ENCODE measurements around the gene SH2D2A.
A peak's percentile ranks its signal among the peaks of the same experiment; 100 is the strongest.

Gene SH2D2A

DNA sequence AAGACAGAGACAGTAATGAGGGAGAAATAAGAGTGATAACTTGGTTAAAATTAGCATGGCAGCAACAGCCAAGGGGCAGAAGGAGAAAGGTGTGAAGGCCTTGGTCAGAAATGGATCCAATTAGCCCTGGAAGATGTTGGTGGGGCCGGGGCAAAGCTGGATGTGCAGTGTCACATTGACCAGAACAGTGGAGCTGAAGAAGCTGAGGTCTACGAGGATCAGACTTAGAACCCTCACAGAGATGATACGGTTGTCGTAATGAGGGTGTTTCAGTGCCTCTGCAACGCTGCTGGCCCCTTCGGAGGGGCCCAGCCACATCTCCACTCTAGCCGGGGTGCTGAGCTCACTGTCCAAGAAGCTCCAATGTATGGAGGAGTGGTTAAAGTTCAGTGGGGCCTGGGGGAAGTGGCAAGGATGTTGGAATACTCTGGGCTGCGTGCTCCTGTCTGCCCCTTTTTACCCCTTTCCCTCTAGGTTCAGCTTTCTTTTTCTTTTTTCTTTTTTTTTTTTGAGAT lies 14.2 kb downstream of the SH2D2A start:
- DNase-seq, result no peak

DNA sequence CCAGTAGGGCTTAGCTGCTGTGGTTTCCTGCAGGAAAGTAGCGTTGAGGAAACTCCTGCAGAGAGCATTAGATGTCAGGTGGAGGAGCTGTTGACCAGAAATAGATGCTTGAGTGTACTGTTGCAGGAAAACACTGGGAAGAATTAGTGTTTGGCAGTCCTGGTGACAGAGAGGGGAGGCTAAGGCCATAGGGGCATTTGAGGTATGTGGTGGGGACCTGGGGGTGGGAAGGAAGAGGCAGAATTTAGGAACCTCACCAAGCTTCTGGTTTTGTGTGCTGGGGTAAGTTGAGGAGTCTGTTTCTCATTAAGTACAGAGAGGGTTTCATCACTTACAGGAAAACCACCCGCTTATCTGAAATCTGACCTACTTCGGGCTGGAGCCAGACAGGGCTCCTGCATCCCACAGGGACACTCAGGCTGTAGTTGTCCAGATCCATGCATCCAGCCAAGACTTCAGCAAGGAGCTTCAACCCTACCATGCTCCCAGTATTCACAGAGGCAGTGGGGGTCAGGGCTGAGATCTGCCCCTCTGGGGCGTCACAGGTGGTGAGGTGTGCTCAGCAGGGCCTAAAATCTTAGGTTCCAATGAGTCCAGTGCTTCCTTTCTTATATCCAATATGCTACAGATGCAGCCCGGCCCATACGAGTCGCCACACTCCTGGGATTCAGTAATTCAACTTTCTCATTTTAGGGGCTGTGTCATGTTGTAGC lies 15.1 kb downstream of the SH2D2A start:
- no peak for DNase-seq

DNA sequence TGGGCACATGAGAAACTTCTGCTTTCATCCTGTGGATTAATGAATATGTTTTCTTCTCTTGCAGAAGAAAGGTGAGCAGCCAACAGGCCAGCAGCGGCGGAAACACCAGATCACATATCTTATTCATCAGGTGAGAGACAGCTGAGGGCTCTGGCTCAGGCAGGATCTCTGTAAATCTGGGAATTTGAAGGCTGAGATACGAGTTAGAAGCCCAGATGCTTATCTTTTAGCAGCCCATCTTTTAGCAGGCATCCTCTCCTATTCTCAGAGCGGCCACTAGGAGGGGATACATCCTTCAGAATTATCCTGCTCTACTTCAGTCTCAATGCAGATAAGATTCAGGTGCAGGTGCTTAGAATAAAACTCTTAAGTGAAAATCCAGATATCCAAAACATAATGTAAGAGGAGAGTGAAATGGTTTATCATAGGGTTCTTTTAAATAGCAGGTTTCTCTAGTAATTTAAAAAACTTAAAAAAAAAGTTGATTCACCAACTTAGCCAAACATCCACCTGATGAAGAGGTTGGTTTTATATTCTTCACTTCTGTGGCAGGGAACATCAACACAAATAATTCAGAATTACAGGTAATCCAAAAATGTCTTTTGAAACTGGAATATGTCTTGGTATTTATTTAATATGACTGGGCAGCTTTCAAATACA lies 19.3 kb downstream of the SH2D2A start:
- DNase-seq, result peak in 1 of 2 experiments; percentile 39

DNA sequence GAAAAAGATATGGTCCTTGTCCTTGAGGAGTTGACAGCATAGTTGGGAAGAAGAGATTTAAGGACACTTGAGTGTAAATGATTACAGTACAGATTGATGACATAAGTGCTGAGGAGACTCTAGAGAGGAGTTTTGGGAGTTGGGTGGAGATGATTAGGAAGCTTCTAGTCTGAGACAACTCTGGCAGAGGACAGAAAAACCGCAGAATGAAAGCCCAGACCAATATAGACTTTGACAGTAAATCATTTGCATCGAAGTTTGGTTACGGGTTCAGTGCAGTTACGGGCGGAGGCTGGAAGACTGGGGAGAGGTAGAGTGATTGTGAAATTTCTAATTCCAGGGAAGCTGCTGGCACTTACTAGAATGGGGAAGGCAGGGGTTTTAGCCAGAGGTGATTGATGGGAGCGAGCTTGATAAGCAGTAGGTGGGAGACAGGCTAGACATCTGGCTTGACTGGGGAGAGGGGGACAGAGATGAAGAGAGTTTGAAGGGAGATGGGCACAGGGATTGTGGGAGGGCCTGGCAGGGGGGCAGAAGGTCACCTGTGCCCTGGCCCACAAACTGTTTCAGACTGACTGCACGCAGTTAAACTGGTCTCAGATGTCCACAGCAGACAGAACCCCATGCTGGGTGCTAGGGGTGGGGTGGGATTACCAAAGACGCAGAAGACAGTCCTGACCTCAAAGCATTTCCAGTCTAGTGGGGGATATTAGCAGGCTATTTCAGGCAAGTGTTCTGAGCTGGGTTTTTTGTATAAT lies 20.1 kb downstream of the SH2D2A start:
- DNase-seq, result no peak

DNA sequence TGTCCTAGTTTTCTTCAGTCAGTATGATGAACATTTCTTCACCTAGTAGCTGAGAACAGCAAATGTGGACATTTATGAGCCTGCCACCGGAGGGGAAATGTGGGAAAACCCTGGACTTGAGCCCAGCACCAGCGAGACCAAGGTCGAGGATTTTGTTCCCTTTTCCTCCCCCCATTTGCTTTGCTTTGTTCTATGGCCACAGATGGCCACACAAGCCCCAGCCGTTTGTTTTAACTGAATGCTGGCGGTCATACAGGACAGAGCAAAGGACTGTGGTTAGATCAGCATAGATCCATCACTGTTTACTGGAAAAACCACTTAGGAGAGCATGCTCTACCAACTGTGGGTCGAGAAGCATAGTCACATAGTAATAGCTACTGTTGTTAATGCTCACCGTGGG lies 20.9 kb downstream of the SH2D2A start:
- no peak for DNase-seq

DNA sequence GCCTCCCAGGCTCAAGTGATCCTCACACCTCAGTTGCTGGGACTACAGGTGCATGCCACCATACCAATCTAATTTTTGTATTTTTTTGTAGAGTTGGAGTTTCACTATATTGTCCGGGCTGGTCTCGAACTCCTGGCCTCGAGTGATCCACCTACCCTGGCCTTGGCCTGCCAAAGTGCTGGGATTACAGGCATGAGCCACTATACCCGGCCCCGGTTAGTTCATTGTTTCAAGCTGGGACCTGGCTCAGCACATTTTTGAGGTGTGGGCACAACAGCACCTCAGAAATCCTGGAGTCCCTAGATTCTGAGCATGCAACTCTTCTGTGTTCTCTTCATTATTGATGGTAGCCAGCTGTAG lies 21.3 kb downstream of the SH2D2A start:
- DNase-seq, result no peak

DNA sequence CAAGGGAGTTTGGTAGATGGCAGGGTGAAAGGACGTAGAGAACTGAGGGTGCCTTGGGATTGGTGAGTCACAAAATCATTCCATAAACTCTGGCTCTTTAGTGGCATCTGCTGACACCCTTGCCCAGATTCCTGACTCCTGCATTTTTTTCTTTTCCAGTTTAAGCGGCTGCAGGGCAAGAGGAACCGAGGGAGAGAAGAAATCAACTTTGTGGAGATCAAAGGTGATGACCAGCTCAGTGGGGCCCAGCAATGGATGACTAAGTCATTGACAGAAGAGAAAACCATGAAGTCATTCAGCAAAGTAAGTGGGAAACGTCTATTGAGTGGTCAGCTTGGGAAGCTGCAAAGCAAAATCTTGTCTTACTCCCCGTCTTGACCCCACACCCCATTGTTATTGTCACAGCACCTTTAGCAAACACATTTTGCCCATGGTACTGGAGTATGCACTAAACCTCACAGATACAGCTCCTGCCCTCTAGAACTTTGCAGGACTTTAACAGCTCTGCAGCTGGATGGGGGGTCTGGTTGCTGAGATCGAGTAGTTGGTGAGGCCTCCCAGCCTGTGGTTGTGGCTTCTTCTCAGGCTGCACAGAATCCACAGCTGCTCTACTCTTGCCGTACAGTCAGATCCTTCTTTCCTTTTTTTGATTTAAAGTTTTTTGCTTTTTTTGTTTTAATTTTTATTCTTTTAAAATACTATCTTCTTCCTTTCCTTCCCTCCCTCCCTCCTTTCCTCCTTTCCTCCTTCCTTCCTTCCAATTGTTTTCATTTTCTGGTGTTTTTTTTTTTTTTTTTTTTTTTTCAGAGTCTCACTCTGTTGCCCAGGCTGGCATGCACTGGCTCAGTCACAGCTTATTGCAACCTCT lies 21.9 kb downstream of the SH2D2A start:
- DNase-seq, result no peak

DNA sequence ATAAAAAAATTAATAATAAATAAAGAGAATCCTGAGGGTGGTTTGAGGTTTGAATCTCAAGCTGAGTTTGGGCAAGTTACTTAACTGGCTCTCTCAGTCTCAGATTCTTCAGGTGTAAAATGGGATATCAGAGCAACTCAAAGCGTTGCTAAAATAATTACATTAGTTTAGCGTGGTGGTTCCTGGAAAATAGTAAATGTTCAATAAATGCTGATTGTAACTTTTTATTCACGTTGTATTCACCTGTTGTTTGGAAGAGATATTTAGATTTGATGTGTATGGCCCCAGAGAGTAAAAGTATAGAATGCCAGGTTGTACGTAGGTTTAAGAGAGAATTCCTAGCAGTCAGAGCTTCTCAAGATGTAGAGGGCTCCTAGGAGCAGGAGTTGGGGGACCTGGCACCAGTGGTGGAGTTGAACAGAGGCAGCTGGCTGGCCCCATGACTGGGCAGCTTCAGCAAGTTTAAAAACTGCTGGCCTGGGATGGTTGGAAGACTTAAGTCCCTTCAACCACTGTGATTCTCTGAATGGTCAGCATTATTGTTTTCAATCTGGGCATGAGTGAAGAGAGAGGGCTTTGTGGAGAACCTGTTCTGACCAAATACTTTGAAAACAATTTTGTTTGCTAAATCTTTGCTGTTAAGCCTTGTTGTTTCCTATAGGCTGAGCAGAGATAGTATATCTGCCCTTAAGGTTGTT lies 26.9 kb downstream of the SH2D2A start:
- no peak for DNase-seq

DNA sequence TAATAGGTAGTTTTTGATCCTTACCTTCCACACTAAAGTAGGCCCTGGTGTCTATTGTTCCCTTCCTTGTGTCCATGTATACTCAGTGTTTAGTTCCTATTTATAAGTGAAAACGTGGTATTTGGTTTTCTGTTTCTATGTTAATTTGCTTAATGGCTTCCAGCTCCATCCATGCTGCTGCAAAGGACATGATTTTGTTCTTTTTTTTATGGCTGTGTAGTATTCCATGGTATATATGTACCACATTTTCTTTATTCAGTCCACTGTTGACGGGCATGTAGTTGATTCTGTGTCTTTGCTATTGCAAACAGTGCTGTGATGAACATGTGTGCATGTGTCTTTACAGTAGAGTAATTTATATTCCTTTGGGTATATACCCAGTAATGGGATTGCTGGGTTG lies 28.5 kb downstream of the SH2D2A start:
- no peak for DNase-seq

DNA sequence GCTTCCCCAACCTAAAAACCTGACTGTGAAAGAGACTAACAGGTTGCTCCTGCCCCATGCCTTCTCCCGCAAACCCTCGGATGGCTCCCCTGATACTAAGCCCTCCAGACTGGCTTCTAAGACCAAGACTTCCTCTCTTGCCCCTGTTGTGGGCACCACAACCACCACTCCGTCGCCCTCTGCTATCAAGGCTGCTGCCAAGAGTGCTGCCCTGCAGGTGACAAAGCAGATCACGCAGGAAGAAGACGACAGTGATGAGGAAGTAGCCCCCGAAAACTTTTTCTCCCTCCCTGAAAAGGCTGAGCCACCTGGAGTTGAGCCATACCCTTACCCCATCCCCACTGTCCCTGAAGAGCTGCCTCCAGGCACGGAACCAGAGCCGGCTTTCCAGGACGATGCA lies 30.0 kb downstream of the SH2D2A start:
- no peak for DNase-seq

DNA sequence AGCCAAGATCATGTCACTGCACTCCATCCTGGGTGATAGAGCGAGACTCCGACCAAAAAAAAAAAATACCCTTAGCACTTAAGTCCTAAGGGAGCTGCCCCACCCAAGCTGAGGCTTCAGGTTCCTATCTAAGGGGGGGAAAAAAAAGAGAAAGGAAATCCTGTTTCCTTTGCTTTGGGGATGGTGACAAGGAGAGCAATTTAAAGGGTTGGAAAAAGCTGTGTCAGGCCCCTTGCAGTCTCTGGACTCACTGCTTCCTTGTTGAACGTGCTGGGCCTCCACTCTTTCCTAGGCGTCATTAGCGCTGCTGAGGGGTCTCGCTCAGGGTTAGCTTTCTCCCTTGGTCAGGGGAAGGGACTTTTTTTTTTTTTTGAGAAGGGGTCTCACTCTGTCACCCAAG lies 31.2 kb downstream of the SH2D2A start:
- no peak for DNase-seq

DNA sequence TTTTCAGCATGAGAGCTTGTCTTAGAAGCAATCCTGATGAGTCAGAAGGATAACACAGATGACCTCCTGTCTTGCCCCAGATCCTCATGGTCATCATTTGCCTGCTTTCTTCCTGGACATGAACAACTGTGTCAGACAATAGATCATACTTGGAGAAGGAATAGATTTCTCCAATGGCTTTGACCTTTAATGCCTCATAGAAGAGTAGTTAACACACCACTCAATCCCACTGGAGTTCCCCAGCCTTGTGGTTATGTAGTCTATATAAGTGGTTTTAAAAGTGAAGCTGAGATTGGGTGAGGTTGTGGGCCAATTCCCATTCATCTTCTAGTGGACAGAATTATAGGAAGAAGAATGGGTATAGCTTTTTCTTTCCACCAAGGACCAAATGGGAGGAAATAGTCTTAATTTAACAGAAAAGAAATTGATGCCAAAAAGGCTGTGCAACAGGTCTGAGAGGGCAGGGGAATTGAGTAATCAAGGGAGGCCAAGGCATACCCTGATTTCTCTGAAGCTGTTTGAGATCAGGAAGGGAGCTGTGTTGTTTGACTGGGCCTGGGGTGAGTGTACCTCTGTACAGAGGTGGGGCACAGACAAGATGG lies 35.0 kb downstream of the SH2D2A start:
- DNase-seq, result no peak

DNA sequence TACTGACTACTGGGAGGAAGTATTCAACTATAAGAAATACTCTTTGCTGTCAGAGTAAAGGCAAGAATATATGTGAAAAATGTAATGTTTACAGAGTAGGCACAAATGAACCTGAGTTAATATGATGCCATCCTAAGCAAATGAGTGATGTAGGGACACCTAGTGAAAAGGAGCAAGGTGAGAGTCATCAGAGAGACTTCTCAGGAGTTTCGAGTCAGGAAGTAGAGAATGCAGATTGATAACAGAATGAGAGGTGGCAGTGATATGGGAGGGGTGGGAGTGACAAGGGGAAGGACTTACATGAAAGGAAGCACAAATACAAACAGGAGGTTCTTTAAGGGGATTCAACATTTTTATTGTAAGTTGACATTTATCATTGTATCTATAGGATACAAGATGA lies 39.1 kb downstream of the SH2D2A start:
- DNase-seq, result no peak

DNA sequence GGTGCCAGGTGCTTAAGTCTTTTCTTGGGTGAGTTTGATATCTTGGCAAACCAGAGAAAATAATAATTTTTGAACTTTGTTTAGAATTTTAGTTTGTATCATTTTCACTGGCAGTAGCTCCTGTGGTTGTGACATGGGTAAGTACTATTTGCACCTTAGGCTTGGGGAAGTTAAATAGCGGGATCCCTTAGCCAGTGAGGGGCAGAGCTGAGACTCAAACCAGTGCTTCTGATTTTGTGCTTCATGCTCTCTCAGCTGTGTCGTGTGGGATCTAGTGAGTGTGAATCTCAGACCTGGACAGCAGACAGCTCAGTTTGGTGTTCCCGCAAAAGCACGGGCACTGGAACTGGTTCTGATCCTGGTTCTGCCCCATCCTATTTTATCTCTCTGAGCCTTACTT lies 39.7 kb downstream of the SH2D2A start:
- no peak for DNase-seq

DNA sequence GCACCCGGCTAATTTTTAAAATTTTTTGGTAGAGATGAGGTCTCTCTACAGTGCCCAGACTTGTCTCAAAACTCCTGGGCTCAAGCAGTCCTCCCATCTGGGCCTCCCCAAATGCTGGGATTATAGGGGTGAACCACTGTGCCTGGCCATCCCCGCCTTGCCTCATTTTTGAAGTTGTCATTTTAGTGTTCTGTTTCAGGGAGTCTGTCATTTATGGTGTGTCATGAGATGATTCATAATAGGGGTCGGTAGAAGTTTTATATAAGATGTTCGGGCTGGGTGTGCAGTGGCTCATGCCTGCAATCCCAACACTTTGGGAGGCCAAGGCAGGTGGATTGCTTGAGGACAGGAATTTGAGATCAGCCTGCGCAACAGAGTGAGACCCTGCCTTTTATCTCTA lies 40.8 kb downstream of the SH2D2A start:
- DNase-seq, result no peak

DNA sequence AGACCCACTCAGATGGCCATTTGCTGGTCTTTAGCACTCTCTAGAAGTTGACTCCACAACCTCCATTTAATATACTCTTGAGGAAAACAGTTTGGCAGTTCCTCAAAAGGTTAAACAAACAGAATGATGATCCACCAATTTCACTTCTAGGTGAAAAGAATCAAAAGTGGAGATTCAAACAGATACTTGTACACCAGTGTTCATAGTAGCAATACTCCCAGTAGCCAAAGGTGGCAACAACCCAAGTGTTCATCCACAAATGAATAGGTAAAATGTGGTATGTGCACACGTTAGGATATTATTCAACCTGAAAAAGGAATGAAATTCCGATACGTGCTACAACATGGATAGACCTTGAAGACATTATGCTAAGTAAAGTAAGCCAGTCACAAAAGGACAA lies 43.0 kb downstream of the SH2D2A start:
- DNase-seq, result no peak

DNA sequence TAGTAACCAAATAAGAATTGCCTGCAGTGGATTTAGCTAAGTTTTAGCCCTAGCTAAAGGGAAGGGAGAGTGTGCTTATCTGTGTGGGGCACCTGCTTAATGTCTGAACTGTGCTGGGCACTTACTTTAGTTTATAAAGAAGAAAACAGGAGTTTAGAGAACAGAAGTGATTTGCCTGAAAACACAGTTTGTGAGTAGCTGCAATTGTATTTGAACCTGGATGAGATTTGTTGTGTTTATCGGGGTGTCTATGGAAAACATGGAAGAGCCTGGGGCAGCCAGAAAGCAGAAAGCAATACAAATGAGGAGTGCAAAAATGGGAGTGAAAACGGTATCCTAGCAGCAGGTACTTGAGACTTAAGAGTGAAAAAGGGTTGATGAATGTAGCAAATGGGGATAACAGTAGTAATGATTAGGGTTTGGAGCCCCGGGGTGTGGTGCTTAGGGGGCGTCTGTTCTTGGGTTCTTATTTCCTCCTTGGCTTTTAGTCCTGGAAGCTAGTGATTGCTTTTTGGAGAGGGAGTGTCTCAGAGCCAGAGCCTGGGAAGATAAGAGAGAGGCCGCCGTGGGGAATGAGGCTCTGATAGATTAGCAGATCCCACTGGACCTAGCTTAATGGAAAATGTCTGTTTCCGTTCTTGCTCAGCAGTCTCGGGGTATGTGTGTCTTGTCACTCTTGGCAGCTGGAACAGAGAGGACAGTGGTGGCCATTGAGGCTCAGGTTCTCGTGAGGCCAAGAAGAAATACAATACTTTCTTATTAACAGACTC lies 43.7 kb downstream of the SH2D2A start:
- no peak for DNase-seq

DNA sequence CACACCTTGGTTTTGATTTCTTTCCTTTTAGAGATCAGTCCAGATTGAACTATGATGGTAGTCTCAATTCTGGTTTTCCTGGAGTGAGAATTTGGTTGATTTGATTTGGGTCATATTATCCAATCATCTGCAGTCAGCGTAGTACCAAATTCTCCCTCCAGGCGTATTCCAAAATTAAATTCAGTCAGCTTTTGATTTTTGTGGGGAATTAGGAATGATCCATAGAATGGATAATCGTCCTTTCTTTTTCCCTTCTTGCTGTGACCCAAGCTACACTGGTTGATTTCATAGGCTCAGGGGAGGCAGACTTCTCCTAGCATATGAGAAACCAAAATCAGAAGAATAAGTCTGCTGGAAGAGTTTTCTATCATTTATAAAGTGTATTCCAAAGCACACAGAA lies 44.4 kb downstream of the SH2D2A start:
- DNase-seq, result no peak

DNA sequence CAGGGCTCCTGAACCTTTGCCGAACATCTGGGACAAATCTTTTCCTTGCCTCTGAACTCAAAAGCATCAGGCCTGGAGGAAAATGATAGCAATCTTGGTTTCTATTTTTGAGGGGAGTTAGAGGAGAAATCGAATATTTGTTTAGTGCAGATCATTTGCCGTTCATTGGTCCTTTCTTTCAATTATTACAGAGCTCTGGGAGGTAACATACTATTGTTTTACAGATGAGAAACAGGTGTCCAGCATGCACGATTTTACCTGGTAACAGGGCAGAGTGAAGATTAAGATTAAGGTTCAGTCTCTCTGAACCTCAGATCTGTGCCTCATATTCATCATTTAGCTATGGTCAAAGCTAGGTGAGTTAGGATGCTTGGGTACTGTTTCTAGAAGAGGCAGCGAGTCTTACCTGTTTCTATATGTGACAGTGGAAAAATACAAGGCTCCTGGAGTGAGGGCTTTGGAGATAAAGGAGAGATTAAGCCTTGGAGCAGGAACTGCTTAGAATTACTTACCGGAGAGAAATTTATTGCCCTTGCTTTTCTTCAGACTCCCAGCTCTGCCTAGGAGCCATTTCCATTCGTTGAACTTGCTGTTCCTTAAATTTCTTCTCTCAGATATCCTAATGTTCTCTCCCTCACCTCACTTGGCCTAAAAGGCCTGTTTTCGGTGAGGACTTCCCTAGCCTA lies 47.9 kb downstream of the SH2D2A start:
- DNase-seq, result no peak

DNA sequence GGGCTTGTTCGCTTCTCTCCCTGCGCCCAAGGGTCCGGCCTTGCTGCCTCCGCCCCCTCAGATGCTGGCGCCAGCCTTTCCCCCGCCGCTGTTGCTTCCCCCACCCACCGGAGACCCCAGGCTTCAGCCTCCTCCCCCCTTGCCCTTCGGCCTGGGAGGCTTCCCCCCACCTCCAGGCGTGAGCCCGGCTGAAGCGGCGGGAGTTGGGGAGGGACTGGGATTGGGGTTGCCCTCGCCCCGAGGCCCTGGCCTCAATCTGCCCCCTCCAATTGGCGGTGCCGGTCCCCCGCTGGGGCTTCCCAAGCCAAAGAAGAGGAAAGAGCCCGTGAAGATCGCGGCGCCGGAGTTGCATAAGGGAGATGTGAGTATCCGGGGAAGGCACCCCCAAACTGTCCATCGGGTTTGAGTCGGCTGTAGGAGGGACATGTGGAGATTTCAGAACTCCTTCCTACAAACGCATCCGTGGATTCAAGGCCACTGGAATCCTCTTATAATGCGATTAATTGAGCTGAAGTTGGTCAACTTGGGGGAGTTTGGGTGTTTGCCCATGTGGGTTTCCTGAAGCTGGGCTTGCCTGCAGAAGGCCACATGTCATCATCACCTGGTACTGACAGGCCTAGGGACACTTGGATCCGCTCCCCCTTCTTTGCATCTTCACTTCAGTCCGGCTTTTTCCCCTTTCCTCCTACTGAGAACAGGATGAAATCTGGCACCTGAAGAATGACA lies 48.6 kb downstream of the SH2D2A start:
- peak in 1 of 2 experiments; percentile 2 for DNase-seq

Data from SW 1271 (cell line).